HG03575 (cell line): ENCODE data around the gene RASL12.
"Not testable (repeated sequence)": the region's sequence is repeated elsewhere in the genome, so short reads cannot be mapped to it uniquely, and the experiment has no call there.

Experiments used
- ATAC-seq: cut with Tn5 transposase; IDR thresholded peaks from one replicate; pipeline ENCODE4 v1.9.1; 2021; ENCODE audit not compliant: unreplicated experiment, insufficient number of reproducible peaks, low FRiP score; ENCODE audit errors: extremely low read depth

RASL12 gene

DNA sequence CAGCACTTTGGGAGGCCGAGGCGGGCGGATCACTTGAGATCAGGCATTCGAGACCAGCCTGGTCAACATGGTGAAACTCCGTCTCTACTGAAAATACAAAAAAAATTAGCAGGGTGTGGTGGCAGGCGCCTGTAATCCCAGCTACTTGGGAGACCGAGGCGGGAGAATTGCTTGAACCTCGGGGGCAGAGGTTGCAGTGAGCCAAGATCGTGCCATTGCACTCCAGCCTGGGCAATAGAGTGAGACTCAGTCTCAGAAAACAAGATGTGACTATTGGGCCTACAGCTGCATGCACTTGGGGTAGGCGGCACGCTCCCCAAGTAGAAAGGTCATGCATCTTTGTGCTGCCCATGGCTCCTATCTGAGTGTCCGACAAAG lies 26.0 kb upstream of the RASL12 start:
- ATAC-seq, result not testable (repeated sequence)

DNA sequence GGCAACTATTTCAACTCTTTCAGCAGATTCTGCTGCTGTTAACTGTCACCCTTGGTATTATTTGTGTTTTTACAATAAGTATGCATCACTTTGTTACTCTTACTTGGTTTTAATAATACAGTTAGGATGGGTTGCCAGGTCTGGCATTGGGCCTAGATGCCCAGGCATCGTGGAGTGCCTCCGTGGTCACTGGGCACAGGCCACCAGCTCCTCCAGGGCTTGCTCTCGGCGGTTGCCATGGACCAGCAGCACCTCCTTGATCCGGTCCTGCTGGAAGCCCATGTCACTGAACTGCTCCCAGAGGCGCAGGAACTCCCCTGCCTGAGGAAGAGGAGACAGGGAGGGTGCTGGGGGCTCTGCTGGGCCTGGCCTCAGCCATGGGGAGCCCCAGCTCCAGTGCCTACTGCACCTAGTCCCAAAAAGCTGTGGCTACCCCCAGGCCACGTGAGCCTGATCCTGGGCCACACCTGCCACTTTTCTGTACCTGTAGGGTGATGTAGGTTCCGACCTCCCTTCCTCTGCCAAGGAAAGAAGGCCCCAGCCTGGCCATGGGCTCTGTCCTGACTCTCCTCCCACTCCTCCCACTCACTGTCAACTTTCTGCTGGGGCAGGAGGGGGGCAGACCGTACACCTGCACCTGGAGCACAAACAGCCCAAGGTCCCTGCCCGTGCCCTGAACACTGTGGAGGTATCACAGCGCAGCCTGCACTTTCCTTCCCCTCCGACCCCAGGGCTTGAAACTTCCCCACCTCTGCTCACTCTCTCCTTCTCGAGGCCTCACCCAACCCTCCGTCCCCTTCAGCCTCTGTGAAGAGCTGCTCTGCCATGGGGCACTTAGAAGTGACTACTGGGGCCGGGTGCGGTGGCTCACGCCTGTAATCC lies 25.4 kb upstream of the RASL12 start:
- no peak for ATAC-seq

DNA sequence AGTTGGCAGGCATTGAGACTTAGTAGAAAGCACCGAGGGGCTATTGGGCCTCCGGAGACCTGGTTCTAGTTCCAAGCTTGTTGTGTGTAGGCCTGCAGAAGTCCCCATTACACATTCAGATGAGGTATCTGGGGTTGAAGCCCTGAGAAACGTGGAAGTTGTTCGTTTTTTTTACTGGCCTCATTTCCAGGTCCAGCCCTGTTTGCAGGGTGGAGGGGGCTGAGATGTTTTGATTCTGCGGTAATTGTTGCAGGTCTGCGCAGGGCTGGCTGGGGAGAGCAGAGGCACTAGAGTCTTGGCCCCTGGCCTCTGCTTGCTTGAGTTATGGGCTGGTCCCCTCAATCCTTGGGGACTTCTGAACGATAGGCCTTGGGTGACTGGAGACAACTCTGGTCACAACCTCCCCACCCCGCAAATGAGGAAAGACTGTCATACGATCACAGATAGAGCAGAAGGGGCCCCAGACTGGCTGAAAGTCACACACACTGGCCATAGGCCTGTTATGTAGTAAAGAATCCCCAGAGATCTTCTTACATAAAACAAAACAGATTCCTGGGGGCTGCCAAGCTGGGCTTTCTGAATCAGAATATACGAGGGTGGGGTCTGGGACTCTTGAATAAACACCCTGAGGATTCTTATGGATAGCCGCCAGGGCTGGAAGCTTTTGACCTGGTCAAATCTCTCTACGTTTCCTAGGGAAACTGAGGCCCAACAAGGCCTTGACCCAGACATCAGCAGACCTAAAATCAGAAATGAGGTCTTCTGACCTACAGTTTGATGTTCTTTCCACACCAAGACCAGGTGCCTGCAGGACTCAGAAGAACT lies 24.4 kb upstream of the RASL12 start:
- ATAC-seq, result no peak

DNA sequence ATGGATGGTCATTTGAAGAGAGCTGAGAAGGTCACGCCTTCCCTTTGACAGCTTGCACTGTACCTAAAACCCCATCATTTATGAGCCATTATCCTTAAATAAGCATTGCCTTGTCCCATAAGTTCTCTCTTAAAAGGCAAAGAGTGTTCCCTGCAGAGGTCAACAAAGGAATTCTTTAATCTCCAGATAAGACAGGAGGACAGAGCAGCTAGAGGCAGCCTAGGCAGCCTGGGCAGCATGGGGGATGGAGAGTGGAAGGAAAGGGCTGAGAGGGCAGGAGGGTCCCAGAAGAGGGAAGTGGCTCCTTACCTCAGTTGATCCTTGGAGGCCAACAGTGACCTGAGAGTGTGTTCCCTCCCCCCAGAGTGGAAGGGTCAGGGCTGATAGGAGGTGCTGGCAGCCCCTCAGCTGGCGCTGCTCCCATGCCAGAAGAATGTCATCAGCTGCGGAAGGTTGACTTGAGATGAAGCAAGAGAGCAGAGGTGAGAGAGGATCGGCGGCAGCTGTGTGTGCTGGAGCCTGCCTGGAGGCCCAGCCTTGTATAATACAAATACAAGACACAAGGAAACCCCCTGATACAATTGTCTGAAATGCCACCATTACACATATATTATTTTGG lies 21.5 kb upstream of the RASL12 start:
- no peak for ATAC-seq

DNA sequence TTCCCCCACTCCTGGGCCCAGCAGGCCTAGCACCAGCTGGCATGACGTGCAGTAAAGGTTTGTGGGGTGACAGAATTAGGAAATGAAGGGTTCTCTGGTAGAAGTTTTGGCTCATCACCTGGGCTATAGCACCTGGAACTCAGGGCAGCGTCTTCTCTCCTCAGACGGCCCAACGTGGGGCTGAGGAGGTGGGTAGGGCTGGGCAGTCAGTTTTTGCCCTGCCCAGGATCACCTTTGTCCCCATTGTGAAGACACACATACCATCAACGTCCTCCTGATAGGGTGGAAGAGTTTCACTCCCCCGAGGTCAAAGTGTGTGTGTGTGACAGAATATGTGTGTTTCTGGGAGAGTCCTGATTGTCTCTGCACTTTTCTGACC lies 20.8 kb upstream of the RASL12 start:
- no peak for ATAC-seq

DNA sequence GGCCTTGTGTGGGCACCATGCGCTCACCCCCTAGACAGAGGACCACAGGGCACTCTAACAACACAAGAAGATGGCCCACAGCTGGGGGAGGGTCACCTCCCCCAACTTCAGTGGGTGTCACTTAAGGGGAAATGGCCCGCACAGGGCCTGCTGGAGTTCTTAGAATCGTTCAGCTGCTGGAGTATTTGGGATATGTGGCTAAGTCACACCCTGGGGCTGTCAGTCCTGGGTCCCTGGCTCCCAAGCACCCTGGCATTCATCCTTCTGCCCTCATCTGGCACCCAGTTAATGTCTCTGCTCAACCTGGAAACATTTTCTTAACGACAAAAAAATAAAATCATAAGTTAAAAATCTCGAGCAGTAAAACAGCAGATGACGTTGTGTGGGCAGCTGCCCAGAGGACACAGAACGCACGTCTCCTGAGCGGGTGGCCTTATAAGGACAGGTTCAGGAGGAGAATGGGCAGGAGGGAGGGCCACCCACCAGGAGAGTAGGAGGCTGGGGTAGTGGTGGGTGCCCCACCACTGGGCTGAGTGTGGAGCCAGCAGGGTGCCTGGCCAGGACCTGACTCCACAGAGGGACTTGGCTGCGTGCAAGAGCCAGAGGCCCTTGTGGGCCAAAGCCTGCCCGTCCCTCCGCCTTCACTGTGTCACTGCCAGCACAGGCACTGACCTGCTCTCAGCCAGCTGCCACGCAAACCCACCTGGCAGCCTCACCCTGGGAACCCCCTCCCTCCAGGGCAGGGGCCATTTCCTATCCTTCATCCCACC lies 20.3 kb upstream of the RASL12 start:
- ATAC-seq, result no peak

DNA sequence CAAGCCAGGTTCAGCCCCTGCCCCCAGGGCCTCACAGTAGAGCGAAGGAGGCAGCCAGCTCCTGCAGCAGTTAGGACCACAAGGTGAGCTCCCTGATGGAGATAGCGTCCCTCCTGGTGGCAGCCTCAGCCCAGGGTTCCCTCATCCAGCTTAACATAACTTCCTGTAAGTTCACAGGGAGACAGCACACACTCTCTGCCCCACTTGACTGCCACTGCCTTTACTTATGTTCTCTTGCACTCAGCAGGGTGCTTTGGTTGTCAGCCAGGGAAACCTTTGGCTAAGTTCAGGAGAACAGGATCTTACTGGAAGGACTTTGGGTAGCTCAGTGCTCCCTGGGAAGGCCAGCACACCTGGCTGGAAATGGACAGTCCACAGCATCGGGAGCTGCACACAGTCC lies 19.6 kb upstream of the RASL12 start:
- ATAC-seq, result no peak

DNA sequence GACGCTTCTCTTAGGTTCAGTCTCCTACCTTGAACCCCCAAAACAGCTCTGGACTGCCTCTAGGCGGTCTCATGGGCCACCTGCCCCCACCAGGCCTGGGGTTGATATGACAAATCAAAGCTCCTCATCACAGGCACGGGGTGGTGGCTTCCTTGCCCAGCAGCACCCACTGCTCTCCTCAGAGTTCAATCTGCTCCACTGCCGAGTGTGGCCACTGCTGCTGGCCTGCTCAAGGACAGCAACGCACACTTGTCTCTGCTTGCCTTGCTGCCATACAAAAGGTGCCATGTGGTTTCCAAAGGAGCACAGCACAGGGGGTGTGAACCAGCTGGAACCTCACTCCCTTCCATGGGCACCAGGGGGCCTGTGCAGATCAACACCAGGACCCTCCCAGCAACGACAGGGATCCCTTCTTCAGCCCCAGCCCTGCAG lies 18.9 kb upstream of the RASL12 start:
- ATAC-seq, result no peak

DNA sequence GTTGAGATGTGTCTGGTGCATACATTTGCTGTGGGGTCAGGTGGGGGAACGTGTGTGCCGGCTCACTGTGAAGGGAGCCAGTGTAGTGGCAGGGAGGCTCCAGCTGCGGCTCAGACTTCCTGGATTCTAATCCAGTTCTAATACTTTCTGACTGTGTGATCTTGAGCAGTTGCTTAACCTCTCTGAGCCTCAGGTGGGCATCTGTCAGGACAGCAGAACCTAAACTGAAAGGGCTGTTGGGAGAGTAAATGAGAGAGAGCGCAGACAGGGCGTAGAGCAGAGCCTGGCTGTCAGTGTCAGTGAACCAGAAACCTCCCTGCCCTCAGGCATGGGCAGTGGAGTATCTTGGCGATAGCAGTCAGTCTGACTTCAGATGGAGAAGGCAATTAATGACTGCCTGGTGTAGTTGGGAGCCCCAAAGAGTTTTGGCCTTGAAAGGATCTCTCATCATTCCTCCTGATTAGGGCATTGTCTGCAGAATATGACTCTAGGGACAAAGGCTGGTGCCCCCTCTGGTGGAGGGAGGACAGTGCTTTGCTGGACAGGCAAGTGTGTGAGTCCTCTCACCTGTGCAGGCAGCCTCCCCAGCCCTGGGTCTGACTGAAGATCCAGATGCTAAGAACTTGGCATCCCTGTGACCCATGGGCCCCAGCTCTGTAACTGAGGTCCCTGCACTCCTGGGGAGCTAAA lies 18.3 kb upstream of the RASL12 start:
- no peak for ATAC-seq

DNA sequence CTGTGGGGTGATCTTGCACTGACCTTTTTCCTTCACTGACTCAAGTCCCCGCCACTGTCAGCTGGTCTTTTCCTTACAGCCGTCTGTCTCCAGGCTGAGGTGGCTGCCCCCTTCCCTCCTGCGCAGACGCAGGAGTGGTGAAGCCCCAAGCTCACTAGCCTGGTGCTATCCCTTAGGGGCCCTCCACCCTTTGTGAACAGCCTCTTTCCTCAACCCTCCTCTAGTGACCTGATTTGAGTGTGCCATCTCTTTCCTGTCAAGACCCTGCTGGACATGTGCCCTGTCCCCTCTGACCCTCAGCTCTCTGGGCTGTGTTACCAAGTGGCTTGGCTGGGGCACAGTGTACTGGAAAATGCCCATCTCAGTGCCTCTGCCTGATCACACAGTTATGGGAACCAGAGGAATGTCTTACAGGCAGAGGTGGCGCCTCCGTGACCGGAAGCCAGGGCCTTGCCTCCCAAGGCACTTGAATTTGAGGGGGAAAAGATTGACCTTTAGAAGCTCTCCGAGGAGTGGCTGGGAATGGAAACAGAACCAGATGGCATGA lies 17.5 kb upstream of the RASL12 start:
- ATAC-seq, result no peak

DNA sequence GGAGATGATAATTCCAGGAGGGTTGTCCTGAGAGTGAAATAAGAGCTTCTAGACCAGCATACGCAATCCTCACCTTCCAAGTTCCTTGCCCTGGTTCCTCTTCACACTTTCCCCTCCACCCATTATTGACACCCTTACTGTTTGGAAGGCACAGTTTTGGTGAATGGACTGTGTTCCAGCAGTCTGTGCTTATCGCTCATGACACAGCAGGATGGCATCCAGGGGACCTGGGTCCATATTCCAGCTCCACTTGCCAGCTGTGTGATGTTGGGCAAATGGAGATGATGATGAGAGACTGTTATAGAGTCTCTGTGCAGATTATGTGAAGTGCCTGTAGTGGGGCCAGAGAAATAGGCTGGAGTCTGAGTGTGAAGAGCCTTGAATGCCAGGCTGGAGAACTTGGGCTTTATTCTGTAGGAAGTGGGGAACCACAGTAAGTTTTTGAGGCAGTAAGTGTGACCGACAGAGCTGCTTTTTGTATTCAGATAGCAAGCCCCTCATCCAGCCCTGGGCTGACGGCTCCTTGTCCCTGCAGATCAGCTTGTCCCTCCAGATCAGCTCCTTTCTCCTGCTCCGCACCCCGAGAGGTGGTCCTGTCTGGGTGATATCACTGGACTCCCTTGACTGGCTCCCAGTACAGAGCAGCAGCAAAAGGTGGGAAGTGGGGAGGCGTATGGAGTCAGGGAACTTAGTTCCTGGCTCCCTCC lies 16.9 kb upstream of the RASL12 start:
- ATAC-seq, result no peak

DNA sequence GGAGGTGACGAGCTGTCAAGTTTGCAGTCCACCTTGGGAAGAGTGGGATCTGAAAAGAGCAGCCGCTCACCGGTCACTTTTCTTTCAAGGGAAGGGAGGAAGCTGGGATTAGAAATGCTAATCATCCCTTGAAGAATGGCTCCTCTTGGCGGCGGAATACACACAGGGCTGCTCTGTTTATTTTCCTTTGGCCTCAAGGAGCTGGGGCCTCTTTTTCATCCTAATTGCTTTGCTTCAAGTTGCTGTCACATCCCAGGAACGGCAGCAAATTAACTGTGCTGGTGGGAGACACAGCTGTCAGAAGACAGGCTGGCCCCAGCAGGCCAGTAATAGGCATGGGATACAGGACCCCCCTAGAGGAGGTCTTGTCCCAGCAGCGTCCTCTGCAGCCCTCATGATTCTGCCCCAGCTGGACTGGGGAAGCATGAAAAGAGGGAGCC lies 15.5 kb upstream of the RASL12 start:
- ATAC-seq, result no peak

DNA sequence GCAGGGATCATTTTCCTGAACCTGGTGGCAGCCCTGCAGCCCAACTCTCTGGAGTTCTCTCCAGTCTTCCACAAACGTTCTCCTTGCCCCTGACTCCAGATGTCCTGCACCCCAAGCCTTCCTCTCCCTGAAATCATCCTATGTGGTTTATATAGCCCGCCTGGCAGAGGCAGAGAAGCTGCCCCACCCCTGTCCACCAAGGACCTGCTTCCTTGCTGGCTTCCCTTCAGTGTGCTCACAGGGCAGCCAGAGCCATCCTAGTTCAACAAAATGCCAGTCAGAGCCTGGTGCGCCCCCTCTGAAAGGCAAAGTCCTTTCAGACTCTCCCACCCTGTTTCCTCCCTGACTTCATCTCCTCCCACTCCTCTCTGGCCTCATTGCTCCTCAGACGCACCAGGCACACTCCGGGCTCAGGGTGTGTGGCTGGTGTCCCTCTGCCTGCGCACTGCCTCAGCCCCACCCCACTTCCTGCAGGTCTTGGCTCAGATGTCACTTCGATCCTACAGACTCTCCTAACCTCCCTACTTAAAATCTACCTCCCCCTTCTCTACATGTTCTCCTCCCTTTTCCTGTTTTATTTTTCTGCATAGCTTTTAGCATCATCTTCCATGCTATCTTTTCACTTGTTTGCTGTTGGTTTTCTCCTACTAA lies 14.6 kb upstream of the RASL12 start:
- no peak for ATAC-seq

DNA sequence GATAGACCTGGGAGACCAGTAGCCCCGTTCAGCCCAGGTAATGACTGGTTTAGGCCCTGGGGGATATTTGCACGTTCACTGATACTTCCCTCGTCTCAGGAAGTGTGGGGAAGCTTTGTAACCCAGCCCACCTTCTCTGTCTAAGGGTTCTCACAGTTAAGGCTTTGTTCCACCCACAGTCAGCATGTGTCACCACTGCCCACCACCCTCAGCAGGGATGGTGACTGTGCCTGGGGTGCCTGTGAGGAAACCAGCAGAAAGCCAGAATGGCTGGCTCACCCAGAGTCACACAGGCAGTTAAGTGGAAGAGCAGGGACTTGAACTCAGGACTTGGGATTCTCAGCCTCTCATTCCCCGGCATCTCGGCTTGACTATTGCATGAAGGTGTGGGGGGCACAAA lies 14.0 kb upstream of the RASL12 start:
- no peak for ATAC-seq

DNA sequence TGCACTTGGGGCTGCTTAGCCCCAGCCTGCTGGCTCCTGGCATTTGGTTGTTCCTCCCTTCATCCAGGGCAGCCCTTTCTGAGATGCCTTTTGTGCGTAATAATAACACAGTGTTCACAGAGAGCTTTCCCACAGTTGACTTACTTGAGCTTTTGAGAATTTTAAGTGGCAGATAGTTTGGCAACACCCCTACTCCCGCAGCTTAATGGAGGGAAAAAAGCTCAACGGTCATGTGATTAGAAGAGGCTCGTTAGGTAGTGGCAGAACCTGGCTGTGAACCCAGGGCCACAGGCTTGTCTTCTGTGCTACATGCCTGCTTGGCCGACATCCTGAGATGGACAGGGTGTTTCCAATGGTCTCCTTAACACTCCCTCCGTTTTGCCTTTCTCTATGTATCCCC lies 13.5 kb upstream of the RASL12 start:
- ATAC-seq, result no peak

DNA sequence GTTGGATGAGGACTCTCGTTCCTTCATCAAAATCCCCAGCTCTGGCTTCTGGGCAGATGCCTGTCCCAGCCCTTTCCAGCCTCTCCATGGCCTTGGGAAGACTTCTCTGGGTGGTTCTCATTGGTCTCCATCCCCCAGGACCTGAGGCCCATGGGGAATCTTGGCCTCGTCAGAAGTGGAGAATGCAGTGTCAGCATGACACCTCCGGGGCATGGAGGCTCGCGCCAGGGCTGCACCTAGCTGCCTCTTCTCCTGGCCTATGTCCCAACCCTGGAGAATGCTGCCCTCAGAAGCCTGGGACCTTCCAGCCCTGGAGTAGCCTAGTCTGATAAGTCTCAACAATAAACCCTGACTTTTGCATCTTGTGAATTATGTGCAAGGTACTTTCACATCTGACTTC lies 11.8 kb upstream of the RASL12 start:
- no peak for ATAC-seq

DNA sequence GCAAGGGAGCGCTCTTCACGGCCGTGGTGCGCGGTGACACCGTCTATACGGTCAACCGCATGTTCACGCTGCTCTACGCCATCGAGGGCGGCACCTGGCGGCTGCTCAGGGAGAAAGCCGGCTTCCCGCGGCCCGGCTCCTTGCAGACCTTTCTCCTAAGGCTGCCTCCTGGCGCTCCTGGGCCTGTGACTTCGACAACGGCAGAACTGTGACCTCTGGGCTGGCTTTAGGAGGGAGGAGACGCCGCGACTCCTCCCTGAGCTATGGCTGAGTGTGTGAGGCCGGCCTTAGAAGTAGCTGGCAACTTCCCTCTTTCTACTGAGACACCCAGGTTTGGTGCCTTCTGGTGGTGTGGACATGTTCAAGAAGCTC lies 10.2 kb upstream of the RASL12 start:
- ATAC-seq, result no peak
